H1 (cell line): ENCODE measurements around the gene GTF2A1L. TPM values are rescaled to one million over a fixed set of nuclear protein-coding genes. Genes with fewer than 3 reads are reported as not detected.

Experiments used
- CTCF ChIA-PET: fragments of 300-600 bp; sonication (Branson Sonifier 250); formaldehyde crosslinking; loops from one replicate; lab custom pipeline; 2021; ENCODE audit not compliant: partially characterized antibody; lab: Charles Lee
- POLR2A ChIA-PET: fragments of 300-600 bp; sonication (Branson Sonifier 250); formaldehyde crosslinking; loops from one replicate; lab custom pipeline; 2021; ENCODE audit warnings: inconsistent platforms; ENCODE audit not compliant: partially characterized antibody; lab: Charles Lee
- DNase-seq, 2 experiments: peaks; one replicate each; pipeline versions ENCODE4 v3.0.0 to v3.0.0-alpha.2; 2010 to 2022; ENCODE audit warnings: low spot score in 2 of 2, low read depth in 1 of 2, mixed read lengths in 1 of 2
- FAIRE-seq: peaks from 2 replicates; lab custom pipeline; 2011; peaks lifted over from hg19 to GRCh38; lab: Jason Lieb, UNC
- H2AFZ ChIP-seq: 2 replicates; pipeline ENCODE4 v1.8.1; 2012; ENCODE audit warnings: low read length, inconsistent platforms
- H2AK5ac ChIP-seq: 2 replicates; pipeline ENCODE4 v1.6.1; 2013; ENCODE audit warnings: low read depth, low read length
- H2BK120ac ChIP-seq: replicated peaks from 2 replicates; pipeline ENCODE3; 2013; ENCODE audit warnings: low read depth, low read length, inconsistent platforms
- H2BK12ac ChIP-seq: 2 replicates; pipeline ENCODE4 v1.6.1; 2013; ENCODE audit warnings: low read depth, low read length
- H2BK15ac ChIP-seq: 2 replicates; pipeline ENCODE4 v1.6.1; 2013; ENCODE audit warnings: low read length
- H2BK20ac ChIP-seq: 2 replicates; pipeline ENCODE4 v1.6.1; 2013; ENCODE audit warnings: low read length
- H2BK5ac ChIP-seq: 2 replicates; pipeline ENCODE4 v1.6.1; 2013; ENCODE audit warnings: low read depth, low read length
- H3K14ac ChIP-seq: 2 replicates; pipeline ENCODE4 v1.6.1; 2013; ENCODE audit warnings: inconsistent platforms; ENCODE audit not compliant: insufficient read length
- H3K18ac ChIP-seq: 2 replicates; pipeline ENCODE4 v1.6.1; 2013; ENCODE audit warnings: low read length; ENCODE audit errors: extremely low read depth
- H3K23ac ChIP-seq: 2 replicates; pipeline ENCODE4 v1.6.1; 2013; ENCODE audit warnings: inconsistent platforms; ENCODE audit not compliant: insufficient read length
- H3K23me2 ChIP-seq: 2 replicates; pipeline ENCODE4 v1.6.1; 2013; ENCODE audit warnings: low read depth, low read length
- H3K27ac ChIP-seq: 2 replicates; pipeline ENCODE4 v1.6.1; 2011; ENCODE audit warnings: low read depth, low read length, inconsistent platforms
- H3K27me3 ChIP-seq, 4 experiments: replicated peaks in 1 of 4; 1 replicate in 1 of 4; 2 replicates in 3 of 4; pipeline versions ENCODE4 v1.6.1 to v1.8.1; 2011 to 2013; ENCODE audit warnings: low read length in 3 of 4, mild to moderate bottlenecking in 3 of 4, inconsistent platforms in 2 of 4, mixed read lengths in 2 of 4, moderate library complexity in 1 of 4; ENCODE audit not compliant: control insufficient read depth in 3 of 4, insufficient read depth in 3 of 4; ENCODE audit errors: extremely low read depth in 1 of 4
- H3K36me3 ChIP-seq, 4 experiments: 2 replicates each; pipeline versions ENCODE4 v1.6.1 to v1.8.1; 2011 to 2013; ENCODE audit warnings: mild to moderate bottlenecking in 4 of 4, low read length in 3 of 4, moderate library complexity in 2 of 4, control low read depth in 1 of 4, inconsistent platforms in 1 of 4; ENCODE audit not compliant: insufficient read depth in 4 of 4, control insufficient read depth in 2 of 4
- H3K4ac ChIP-seq: replicated peaks from 2 replicates; pipeline ENCODE3; 2013; ENCODE audit warnings: low read length, low read depth, mixed read lengths, inconsistent platforms; ENCODE audit not compliant: insufficient read length
- H3K4me1 ChIP-seq, 4 experiments: replicated peaks in 1 of 4; 1 replicate in 1 of 4; 2 replicates in 3 of 4; pipeline versions ENCODE4 v1.6.1 to v1.8.1; 2011 to 2013; ENCODE audit warnings: low read length in 3 of 4, inconsistent platforms in 2 of 4, mixed read lengths in 1 of 4; ENCODE audit not compliant: insufficient read depth in 4 of 4, control insufficient read depth in 3 of 4
- H3K4me2 ChIP-seq, 2 experiments: 2 replicates each; pipeline versions ENCODE4 v1.6.1 to v1.8.1; 2011 to 2013; ENCODE audit warnings: low read depth in 2 of 2, low read length in 2 of 2, control low read depth in 1 of 2, inconsistent platforms in 1 of 2, mild to moderate bottlenecking in 1 of 2; ENCODE audit not compliant: insufficient read depth in 1 of 2
- H3K4me3 ChIP-seq, 4 experiments: fragments of 200-600, 300-600 bp in 1 of 4; sonication (generic), shearing (Covaris generic), sonication (Bioruptor Twin) in 1 of 4; 2 replicates each; pipeline versions ENCODE4 v1.5.1 to v1.8.1; 2011 to 2016; ENCODE audit warnings: low read length in 4 of 4, low read depth in 3 of 4, control low read depth in 2 of 4, inconsistent platforms in 2 of 4, mild to moderate bottlenecking in 2 of 4, mixed read lengths in 1 of 4, moderate library complexity in 1 of 4; ENCODE audit not compliant: insufficient read depth in 2 of 4; ENCODE audit errors: extremely low read depth in 1 of 4
- H3K56ac ChIP-seq: replicated peaks from 2 replicates; pipeline ENCODE3; 2013; ENCODE audit warnings: low read depth, mild to moderate bottlenecking, mixed read lengths, low read length, inconsistent platforms; ENCODE audit not compliant: insufficient read length
- H3K79me1 ChIP-seq: 2 replicates; pipeline ENCODE4 v1.6.1; 2013; ENCODE audit warnings: low read depth, low read length, control low read depth
- H3K79me2 ChIP-seq, 2 experiments: 2 replicates each; pipeline versions ENCODE4 v1.6.1 to v1.8.1; 2012 to 2013; ENCODE audit warnings: low read length in 2 of 2, mild to moderate bottlenecking in 2 of 2, inconsistent platforms in 1 of 2; ENCODE audit not compliant: insufficient read depth in 2 of 2, control insufficient read depth in 1 of 2
- H3K9ac ChIP-seq, 4 experiments: replicated peaks in 1 of 4; 1 replicate in 1 of 4; 2 replicates in 3 of 4; pipeline versions ENCODE4 v1.6.1 to v1.8.1; 2011 to 2013; ENCODE audit warnings: low read depth in 3 of 4, low read length in 3 of 4, control low read depth in 2 of 4, mild to moderate bottlenecking in 2 of 4, moderate library complexity in 2 of 4, inconsistent platforms in 1 of 4; ENCODE audit errors: extremely low read depth in 1 of 4
- H3K9me3 ChIP-seq, 2 experiments: 2 replicates each; pipeline versions ENCODE4 v1.6.1 to v1.8.1; 2012 to 2013; ENCODE audit warnings: mild to moderate bottlenecking in 2 of 2, moderate library complexity in 2 of 2, control low read depth in 1 of 2, inconsistent platforms in 1 of 2, low read depth in 1 of 2, low read length in 1 of 2, mixed read lengths in 1 of 2; ENCODE audit not compliant: insufficient read depth in 2 of 2
- H4K20me1 ChIP-seq, 2 experiments: replicated peaks in 1 of 2; 2 replicates each; pipeline versions ENCODE3 to v1.8.1; 2011 to 2013; ENCODE audit warnings: inconsistent platforms in 2 of 2, low read length in 2 of 2, mild to moderate bottlenecking in 1 of 2; ENCODE audit not compliant: insufficient read depth in 2 of 2, control insufficient read depth in 1 of 2
- H4K5ac ChIP-seq: 2 replicates; pipeline ENCODE4 v1.6.1; 2013; ENCODE audit warnings: low read length, low read depth, mixed read lengths, inconsistent platforms; ENCODE audit not compliant: insufficient read length
- H4K8ac ChIP-seq: 2 replicates; pipeline ENCODE4 v1.8.0; 2013; ENCODE audit warnings: mild to moderate bottlenecking, moderate library complexity, low read length, inconsistent platforms; ENCODE audit not compliant: insufficient read depth; ENCODE audit errors: extremely low read depth
- H4K91ac ChIP-seq: replicated peaks from 2 replicates; pipeline ENCODE3; 2013; ENCODE audit warnings: low read length, mixed read lengths, inconsistent platforms; ENCODE audit not compliant: insufficient read length
- CREB1 ChIP-seq: IDR thresholded peaks from 2 replicates; pipeline ENCODE4 v1.6.1; 2012; ENCODE audit warnings: inconsistent platforms
- CTBP2 ChIP-seq: IDR thresholded peaks from 2 replicates; pipeline ENCODE4 v1.7.0; 2011; ENCODE audit warnings: borderline replicate concordance, mild to moderate bottlenecking, moderate library complexity, mixed read lengths, low read length; ENCODE audit not compliant: insufficient read depth, insufficient read length
- EGR1 ChIP-seq: IDR thresholded peaks from 2 replicates; pipeline ENCODE4 v1.6.1; 2011; ENCODE audit warnings: low read depth, low read length, borderline replicate concordance
- HDAC2 ChIP-seq, 2 experiments: fragments of 300-600 bp in 1 of 2; sonication (generic) in 1 of 2; IDR thresholded peaks; 2 replicates each; pipeline ENCODE4 v1.6.1; 2011 to 2012; ENCODE audit warnings: low read depth in 2 of 2, low read length in 2 of 2, mild to moderate bottlenecking in 2 of 2, moderate library complexity in 2 of 2, borderline replicate concordance in 1 of 2, inconsistent platforms in 1 of 2
- HDAC6 ChIP-seq: IDR thresholded peaks from one replicate; pipeline ENCODE4 v1.7.1; 2012; ENCODE audit warnings: low read depth, mild to moderate bottlenecking, inconsistent platforms, low read length, moderate library complexity
- KDM1A ChIP-seq: fragments of 200-600, 300-600 bp; sonication (generic); IDR thresholded peaks from 2 replicates; pipeline ENCODE4 v1.7.1; 2016; ENCODE audit warnings: mild to moderate bottlenecking, low read length, borderline replicate concordance
- POLR2AphosphoS5 ChIP-seq: IDR thresholded peaks from 2 replicates; pipeline ENCODE4 v1.6.1; 2011; ENCODE audit warnings: low read depth, low read length
- RFX5 ChIP-seq: IDR thresholded peaks from 2 replicates; pipeline ENCODE4 v1.6.1; 2011; ENCODE audit warnings: low read depth, low read length, improper control_type of control experiment, borderline replicate concordance
- SP2 ChIP-seq: IDR thresholded peaks from 2 replicates; pipeline ENCODE4 v1.6.1; 2012; ENCODE audit warnings: mild to moderate bottlenecking, low read length, inconsistent platforms
- WGBS, 2 experiments: shearing (Covaris generic) in 1 of 2; methylation state at CpG; one replicate each; pipeline versions ENCODE4 v1.1.6 to v1.1.7; 2013 to 2015; ENCODE audit warnings: low lambda C conversion rate in 2 of 2, mixed read lengths in 2 of 2, inconsistent platforms in 1 of 2, low coverage in 1 of 2, missing lambda C conversion rate in 1 of 2; ENCODE audit not compliant: insufficient replicate concordance in 2 of 2, insufficient coverage in 1 of 2, insufficient read length in 1 of 2; ENCODE audit errors: extremely low coverage in 1 of 2, missing lambda C conversion rate in 1 of 2; 5-methylcytosine and 5-hydroxymethylcytosine counted together
- polyA plus RNA-seq, 7 experiments: library from polyadenylated mRNA; depleted of rRNA in 3 of 7; stranded (reverse) in 5 of 7; unstranded in 2 of 7; fragments of >200 nt in 5 of 7; fragments of 200-250 nt in 2 of 7; gene quantifications; 1 replicate in 5 of 7; 2 replicates in 1 of 7; 4 replicates in 1 of 7; pipeline versions ENCODE4 v1.2.1 to v1.2.3, GENCODE V29; 2011 to 2013; ENCODE audit warnings: missing spikeins in 2 of 7, mixed read lengths in 2 of 7
- total RNA-seq: library from RNA; stranded (reverse); fragmentation: NEBNext Ultra II Directional; extraction: Animal tissue kit (Norgen Biotek cat#: 25700); gene quantifications from 2 replicates; pipeline ENCODE4 v1.2.1, GENCODE V29; 2021
- TF ChIP-seq, protein P1 (sequence below): IDR thresholded peaks from 2 replicates; pipeline ENCODE4 v1.6.1; 2012; ENCODE audit warnings: inconsistent platforms

Gene GTF2A1L
- total and polyA plus RNA-seq, 2 of the 8 experiments (the other 6 are each of a cell fraction or from before 2014, with no cell fraction given), result 0.18 TPM; not detected in 1

- FAIRE-seq (no peak), DNase-seq (peak in 1 of 2 experiments; percentile 19)
- ChIA-PET CTCF (no interaction called here), POLR2A (no interaction called here)
- no peaks in the 10 kb centered on the region for H3K23me2 ChIP-seq
- no peak overlapping the region for H3K4me2 ChIP-seq
- H3K9me3 ChIP-seq, result no peaks in the 10 kb centered on the region
- H2BK120ac ChIP-seq, result no peak overlapping the region
- no peak overlapping the region for H3K4me3 ChIP-seq
- no peak overlapping the region for H3K23ac ChIP-seq
- no peak overlapping the region for H2AK5ac ChIP-seq
- no peaks in the 10 kb centered on the region for H4K20me1 ChIP-seq
- H3K4ac ChIP-seq, result no peak overlapping the region
- H2BK20ac ChIP-seq, result no peak overlapping the region
- H3K79me2 ChIP-seq, result no peaks in the 10 kb centered on the region
- H3K18ac ChIP-seq, result no peak overlapping the region
- no peak overlapping the region for H3K9ac ChIP-seq
- no peak overlapping the region for H4K8ac ChIP-seq
- no peak overlapping the region for H2AFZ ChIP-seq
- H3K4me1 ChIP-seq, result peaks cover 0 to 5% (median 1%) of the 10 kb centered on the region in 4 experiments; a peak in 2 of 7 replicates
- no peak overlapping the region for H3K56ac ChIP-seq
- no peaks in the 10 kb centered on the region for H3K36me3 ChIP-seq
- H2BK15ac ChIP-seq, result no peak overlapping the region
- no peak overlapping the region for H2BK12ac ChIP-seq
- no peak overlapping the region for H4K91ac ChIP-seq
- H3K27ac ChIP-seq, result no peak overlapping the region
- WGBS, 2 experiments, result 83% methylated on average over 1 of the region's 1 CpG; no CpG with 5 or more reads in 1 of the 2 experiments
- no peaks in the 10 kb centered on the region for H3K79me1 ChIP-seq
- no peak overlapping the region for H4K5ac ChIP-seq
- H2BK5ac ChIP-seq, result no peak overlapping the region
- no peaks in the 10 kb centered on the region for H3K27me3 ChIP-seq
- no peak overlapping the region for H3K14ac ChIP-seq
- TF ChIP-seq CTBP2 (no peak), RFX5 (no peak), EGR1 (no peak), CREB1 (no peak), HDAC6 (no peak), POLR2AphosphoS5 (no peak), KDM1A (no peak), SP2 (no peak), HDAC2 (IDR thresholded peaks at IDR 0.05; ENCODE audit: borderline replicate concordance in 1 of 2, low read depth in 2 of 2, low read length in 2 of 2) (no peak)
- TF ChIP-seq, protein P1, sequence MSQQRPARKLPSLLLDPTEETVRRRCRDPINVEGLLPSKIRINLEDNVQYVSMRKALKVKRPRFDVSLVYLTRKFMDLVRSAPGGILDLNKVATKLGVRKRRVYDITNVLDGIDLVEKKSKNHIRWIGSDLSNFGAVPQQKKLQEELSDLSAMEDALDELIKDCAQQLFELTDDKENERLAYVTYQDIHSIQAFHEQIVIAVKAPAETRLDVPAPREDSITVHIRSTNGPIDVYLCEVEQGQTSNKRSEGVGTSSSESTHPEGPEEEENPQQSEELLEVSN, result no peak
These were observed 104.7 kb downstream of the GTF2A1L start for GRCh38 chr2:48722391-48722790.
